Measurements from ENCODE around the gene MYH1.

GRCh38 chr17:10477701-10478100 lies 40.6 kb downstream of the MYH1 start:
- TF ChIP-seq, protein P1, sequence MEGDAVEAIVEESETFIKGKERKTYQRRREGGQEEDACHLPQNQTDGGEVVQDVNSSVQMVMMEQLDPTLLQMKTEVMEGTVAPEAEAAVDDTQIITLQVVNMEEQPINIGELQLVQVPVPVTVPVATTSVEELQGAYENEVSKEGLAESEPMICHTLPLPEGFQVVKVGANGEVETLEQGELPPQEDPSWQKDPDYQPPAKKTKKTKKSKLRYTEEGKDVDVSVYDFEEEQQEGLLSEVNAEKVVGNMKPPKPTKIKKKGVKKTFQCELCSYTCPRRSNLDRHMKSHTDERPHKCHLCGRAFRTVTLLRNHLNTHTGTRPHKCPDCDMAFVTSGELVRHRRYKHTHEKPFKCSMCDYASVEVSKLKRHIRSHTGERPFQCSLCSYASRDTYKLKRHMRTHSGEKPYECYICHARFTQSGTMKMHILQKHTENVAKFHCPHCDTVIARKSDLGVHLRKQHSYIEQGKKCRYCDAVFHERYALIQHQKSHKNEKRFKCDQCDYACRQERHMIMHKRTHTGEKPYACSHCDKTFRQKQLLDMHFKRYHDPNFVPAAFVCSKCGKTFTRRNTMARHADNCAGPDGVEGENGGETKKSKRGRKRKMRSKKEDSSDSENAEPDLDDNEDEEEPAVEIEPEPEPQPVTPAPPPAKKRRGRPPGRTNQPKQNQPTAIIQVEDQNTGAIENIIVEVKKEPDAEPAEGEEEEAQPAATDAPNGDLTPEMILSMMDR (conservative IDR thresholded peaks at IDR 0.05; ENCODE audit: low read length), result no peak
- TF ChIP-seq EZH2phosphoT487 (IDR thresholded peaks at IDR 0.05; ENCODE audit: borderline replicate concordance), result no peak

All from Loucy (cell line).